GM12874 (cell line): ENCODE data around the gene GOLPH3.

ENCODE experiments used
- TF ChIP-seq, protein P1 (sequence below): IDR thresholded peaks from 2 replicates; pipeline ENCODE4 v1.5.1; 2011; ENCODE audit warnings: low read depth, mild to moderate bottlenecking, control low read depth, low read length, moderate library complexity; ENCODE audit not compliant: insufficient read depth

GOLPH3 gene

DNA sequence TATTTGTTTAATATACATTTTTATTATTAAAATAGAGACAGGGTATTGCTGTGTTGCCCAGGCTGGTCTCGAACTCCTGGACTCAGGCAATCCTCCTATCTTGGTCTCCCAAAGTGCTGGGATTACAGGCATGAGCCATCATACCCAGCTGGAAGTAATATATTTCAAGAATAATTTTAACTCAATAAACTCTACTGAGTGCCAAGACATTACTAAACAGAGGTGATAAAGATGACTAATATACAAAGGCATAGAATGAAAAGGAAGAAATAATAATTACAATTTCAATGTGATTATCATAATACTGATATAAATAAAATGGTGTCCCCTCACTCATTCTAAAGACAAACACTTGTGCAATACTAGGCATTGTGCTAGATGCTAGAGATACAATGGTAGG, 13.9 kb downstream of the GOLPH3 start:
- TF ChIP-seq, protein P1, sequence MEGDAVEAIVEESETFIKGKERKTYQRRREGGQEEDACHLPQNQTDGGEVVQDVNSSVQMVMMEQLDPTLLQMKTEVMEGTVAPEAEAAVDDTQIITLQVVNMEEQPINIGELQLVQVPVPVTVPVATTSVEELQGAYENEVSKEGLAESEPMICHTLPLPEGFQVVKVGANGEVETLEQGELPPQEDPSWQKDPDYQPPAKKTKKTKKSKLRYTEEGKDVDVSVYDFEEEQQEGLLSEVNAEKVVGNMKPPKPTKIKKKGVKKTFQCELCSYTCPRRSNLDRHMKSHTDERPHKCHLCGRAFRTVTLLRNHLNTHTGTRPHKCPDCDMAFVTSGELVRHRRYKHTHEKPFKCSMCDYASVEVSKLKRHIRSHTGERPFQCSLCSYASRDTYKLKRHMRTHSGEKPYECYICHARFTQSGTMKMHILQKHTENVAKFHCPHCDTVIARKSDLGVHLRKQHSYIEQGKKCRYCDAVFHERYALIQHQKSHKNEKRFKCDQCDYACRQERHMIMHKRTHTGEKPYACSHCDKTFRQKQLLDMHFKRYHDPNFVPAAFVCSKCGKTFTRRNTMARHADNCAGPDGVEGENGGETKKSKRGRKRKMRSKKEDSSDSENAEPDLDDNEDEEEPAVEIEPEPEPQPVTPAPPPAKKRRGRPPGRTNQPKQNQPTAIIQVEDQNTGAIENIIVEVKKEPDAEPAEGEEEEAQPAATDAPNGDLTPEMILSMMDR: no peak

DNA sequence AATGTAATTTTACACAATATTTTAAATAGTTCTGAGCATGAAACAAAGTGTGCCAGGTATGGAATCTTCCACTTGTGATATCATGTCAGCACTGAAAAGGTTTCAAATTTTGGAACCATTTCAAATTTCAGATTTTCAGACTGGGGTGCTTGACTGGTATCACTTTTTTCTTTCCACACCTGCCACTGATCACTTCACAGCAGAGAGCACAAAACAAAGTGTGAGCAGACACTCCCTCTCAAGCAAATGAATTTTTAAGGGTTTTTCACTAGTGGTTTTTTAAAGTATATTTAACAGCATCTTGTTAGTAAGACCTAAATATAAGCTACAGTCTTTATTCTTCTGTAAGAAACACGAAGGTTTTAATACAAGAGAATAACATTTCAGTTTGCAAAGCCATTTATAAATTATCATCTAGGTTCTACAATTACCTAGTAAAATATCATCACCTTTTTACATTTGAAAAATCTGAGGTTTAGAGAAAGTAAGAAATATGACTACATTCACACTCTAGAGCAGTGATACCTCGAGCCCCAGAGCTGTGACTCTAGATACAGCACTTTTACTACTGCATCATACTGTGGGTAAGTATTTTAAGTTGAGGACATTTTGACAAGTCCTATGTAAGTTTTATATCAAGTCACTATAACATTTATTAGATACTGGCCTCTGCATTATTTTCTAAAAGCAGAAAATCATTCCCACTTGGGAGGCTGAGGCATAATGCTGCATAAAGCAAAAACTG, 14.6 kb downstream of the GOLPH3 start:
- TF ChIP-seq, protein P1: no peak

DNA sequence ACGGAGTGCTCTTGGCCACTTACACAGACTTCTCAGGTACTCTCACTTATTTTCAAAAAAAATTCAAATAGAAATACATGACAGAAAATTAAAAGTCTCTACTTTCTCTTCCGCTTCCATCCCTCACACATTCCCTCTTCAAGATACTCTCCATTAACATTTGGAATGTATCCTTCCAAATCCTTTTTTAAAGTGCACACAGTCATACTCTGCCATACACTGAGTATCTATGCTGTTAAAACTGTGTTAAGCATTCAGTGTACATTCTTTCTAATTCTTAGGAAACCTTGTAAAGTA, 15.5 kb downstream of the GOLPH3 start:
- TF ChIP-seq, protein P1: no peak

DNA sequence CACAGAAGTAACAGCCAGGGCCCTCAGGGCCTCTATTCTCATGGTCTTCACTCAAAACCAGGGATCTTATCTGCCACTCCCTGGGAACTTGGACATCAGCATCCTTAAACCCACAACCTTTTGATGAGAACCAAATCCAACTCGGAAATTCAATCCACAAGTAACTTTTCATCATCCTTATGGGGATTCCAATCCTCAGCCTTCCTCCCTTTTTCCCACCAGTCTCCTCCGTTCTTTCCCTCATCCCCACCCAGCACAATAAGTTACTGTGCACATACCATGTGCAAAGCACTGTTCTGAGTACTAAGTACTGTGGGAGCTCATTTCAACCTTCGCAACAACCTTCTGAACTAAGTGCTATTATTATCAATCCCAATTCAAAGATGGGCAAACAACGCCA, 17.0 kb downstream of the GOLPH3 start:
- TF ChIP-seq, protein P1: no peak

DNA sequence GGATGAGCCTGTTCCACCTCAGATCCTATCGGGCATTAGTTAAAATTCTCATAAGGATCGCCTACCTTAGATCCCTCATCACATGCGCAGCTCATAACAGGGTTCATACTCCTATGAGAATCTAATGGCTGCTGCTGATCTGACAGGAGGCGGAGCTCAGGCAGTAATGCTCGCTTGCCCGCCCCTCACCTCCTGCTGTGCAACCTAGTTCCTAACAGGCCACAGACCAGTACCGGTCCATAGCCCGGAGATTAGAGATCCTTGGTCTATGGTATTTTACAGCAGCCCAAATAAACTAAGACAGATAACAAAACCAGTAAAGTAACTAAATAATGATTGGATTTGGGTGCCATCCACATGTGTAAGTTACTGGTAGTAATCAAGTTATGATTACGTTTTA, 17.5 kb downstream of the GOLPH3 start:
- TF ChIP-seq, protein P1: no peak

DNA sequence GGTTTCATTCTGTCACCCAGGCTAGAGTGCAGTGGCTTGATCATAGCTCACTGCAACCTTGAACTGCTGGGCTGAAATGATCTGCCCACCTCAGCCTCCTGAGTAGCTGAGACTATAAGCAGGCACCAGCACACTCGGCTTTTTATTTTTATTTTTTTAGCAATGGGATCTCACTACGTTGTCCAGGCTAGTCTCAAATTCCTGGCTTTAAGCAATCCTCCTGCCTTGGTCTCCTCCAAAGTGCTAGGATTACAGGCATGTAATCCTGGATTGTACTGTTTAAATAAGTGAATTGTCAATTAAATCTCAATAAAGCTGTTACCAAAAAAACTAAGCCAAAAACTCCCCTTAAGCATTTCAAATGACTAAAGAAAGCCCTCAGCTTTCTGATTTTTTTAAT, 18.9 kb downstream of the GOLPH3 start:
- TF ChIP-seq, protein P1: no peak

DNA sequence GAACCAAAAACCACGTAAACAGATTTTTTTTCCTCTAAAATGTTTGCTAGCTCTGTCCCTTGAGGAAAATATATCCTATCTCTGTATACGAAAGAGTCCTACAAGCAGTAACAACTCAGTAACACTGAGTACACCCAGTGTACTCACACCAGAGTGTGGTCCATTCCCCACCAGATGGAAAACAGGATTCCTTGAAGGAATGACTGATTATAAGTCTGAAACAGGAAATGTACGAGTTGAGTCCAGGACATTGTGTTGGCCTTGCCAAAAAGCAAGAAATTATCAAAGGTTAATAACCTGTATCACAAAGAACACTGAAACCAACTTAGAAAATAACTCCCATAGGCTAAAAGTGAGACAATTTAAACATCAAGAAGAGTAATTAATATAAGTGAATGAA, 20.4 kb downstream of the GOLPH3 start:
- TF ChIP-seq, protein P1: no peak

DNA sequence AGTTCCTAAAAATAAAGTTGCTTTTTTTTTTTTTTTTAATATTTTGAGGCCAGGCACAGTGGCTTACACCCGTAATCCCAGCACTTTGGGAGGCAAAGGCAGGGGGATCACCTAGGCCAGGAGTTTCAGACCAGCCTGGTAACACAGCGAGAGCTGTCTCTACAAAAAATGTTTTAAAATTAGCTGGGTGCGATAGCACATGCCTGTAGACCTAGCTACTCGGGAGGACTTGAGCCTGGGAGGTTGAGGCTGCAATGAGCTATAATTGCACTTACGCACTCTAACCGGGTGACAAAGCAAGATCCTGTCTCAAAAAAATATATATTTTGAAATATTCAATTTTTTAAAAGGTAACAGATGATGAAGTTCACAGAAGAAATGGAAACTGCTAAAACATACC, 22.9 kb downstream of the GOLPH3 start:
- TF ChIP-seq, protein P1: no peak
